GM12872 (cell line): ENCODE measurements around the gene ARHGAP28.

Experiments
- TF ChIP-seq, protein P1 (sequence below): IDR thresholded peaks from 3 replicates; pipeline ENCODE4 v1.5.1; 2011; ENCODE audit warnings: low read depth, mild to moderate bottlenecking, low read length, moderate library complexity; ENCODE audit not compliant: insufficient read depth

ARHGAP28 gene

DNA sequence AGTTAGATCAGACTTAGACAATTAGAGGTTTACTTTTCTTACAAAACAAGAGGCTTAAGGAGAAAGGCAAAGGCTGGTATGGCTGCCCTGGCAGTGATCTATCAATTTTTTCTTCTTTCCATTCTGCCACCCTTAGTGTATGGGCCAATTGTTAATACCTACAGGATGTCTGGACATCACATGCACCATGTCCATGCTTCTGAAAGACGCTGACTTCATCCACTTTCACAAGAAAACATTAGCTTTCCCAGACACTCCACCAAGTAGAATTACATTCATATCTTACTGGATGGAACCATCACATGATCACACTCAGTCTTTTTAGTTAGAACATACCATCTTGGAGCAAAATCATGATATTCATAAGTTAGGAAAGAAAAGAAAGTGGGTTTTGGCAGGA is 120.9 kb downstream of the ARHGAP28 start:
- TF ChIP-seq, protein P1, sequence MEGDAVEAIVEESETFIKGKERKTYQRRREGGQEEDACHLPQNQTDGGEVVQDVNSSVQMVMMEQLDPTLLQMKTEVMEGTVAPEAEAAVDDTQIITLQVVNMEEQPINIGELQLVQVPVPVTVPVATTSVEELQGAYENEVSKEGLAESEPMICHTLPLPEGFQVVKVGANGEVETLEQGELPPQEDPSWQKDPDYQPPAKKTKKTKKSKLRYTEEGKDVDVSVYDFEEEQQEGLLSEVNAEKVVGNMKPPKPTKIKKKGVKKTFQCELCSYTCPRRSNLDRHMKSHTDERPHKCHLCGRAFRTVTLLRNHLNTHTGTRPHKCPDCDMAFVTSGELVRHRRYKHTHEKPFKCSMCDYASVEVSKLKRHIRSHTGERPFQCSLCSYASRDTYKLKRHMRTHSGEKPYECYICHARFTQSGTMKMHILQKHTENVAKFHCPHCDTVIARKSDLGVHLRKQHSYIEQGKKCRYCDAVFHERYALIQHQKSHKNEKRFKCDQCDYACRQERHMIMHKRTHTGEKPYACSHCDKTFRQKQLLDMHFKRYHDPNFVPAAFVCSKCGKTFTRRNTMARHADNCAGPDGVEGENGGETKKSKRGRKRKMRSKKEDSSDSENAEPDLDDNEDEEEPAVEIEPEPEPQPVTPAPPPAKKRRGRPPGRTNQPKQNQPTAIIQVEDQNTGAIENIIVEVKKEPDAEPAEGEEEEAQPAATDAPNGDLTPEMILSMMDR: no peak

DNA sequence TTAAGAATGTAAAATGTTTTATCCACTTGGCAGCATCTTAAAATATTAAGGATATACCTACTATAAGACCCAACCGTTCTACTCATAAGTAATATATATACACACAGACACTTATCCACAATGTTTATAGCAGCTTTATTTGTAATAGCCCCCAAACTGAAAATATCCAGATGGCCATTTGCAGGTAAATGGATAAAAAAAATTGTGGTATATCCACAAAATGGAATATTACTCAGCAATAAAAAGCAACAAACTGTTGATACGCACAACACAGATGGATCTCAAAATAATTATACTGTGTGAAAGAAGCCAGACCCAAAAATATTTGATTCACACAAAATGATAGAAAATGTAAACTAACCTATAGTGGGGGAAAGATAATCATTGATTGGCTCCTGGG is 122.0 kb downstream of the ARHGAP28 start:
- TF ChIP-seq, protein P1: no peak

DNA sequence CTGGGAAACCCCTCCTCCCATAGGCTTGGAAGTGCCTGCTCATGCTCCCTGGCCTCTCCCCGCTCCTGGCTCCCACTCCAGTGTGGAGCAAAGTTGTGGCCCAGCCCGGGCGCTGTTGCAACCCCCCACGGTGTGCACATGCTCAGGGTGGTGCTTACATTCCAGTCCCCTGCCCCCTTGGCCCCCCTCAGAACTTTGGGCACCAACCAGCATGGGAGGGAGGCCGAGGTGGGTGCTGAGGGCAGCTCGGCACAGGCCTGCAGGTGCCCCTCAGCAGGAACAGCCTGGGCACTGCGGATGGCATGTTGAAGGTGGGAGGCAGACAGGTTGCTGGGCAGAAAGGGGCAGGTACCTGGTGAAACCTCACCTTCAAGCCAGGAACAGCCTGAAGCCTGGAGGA is 125.3 kb downstream of the ARHGAP28 start:
- TF ChIP-seq, protein P1: no peak

DNA sequence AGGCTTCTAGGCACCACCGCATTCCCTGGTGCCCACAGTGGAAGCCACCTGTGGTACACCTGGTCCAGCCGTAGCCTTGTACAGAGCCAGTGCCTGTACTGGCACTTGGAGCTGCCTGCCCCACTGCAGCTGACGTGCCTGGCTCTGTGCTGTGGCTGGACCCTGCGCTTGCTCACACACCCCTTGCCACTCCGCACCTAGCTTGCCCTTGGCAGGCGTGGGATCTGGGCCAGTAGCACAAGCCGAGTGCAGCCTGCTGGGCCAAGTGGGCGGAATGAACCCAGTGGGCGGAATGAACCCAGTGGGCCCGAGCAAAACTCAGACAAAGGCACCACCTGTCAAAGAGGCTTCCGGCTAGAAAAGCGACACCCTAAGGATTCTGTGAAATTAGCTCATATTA is 126.3 kb downstream of the ARHGAP28 start:
- TF ChIP-seq, protein P1: no peak

- TF ChIP-seq, protein P1: no peak
These were observed 127.8 kb downstream of the ARHGAP28 start for GRCh38 chr18:6857300-6857699.

- TF ChIP-seq, protein P1: no peak
These were observed 130.3 kb downstream of the ARHGAP28 start for GRCh38 chr18:6859676-6860422.

DNA sequence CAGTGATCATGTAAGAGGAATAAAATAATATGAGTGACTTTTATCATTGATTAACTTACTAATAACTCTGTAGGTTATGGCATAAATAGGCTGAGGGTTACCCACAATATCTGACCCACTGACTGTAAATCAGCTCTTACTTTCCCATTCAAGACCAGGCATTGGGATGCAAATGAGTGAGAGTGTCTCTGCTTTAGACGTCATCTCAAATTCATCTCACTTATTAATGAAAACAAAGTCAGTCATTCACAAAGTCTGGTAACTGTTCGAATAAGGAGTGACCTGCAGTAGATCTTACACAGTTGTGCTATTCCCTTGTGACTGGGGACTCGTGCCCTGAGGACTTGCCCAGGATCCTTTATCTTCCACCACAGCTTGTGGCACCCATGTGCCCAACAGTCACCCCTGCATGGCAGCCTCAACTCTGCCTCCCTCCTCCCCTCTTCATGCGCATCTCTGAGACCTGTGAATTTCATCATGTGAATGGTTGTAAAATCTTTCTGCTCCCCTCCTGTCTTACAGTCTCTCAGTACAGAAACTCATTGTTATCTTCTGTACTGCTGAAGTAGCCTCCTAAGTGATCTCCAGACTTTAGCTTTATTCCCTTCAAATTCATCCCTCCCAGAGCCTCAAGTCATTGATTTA is 131.4 kb downstream of the ARHGAP28 start:
- TF ChIP-seq, protein P1: no peak
